ENCODE data around the gene AASDHPPT. TPM values are rescaled to one million over a fixed set of nuclear protein-coding genes. Genes with fewer than 3 reads are reported as not detected.

AASDHPPT gene
- total and polyA plus RNA-seq, 9 of the 15 experiments (the other 6 are each of a cell fraction or from before 2014, with no cell fraction given), result 48.7 to 115 (median 69.0) TPM

DNA sequence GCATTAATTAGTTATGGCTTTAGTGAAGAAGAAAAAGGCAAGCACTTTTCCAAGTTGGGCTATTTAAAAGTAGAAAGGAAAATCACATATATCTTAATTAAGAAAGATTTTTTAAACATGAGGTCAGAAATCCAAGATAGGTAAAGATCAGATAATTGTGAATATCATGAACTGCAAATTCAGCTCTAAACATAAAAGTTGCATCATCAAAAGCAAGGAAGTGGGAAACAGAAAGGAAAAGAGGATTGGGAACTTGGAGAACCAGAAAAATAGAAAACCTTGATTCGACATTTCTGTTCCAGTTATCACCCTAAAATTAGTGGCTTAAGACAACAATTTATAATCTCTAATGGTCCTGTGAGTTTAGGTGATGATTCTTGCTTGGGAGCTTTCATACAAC lies 17.8 kb upstream of the AASDHPPT start:
- no TSS peak for BruUV-seq (replicated peaks)
- Histone ChIP-seq H3K4me2 (ENCODE audit: insufficient read depth, low read length) (no peak overlapping the region), H3K9me1 (ENCODE audit: control insufficient read depth, insufficient read depth, low read length) (no peaks in the 10 kb centered on the region), H3K4me3 (no peak overlapping the region), H3K79me2 (ENCODE audit: control insufficient read depth, insufficient read depth, low read length) (no peaks in the 10 kb centered on the region), H2AFZ (ENCODE audit: low read depth, low read length) (no peak overlapping the region), H4K20me1 (replicated peaks; ENCODE audit: control insufficient read depth, insufficient read depth, low read length) (no peaks in the 10 kb centered on the region), H3K4me1 (replicated peaks in 1 of 2; ENCODE audit: control insufficient read depth in 2 of 2, insufficient read depth in 2 of 2, low read length in 2 of 2) (no peaks in the 10 kb centered on the region), H3K36me3 (ENCODE audit: control insufficient read depth, insufficient read depth, low read length) (no peaks in the 10 kb centered on the region), H3K27ac (ENCODE audit: extremely low read depth, low read depth, low read length) (no peak overlapping the region), H3K9me3 (replicated peaks; ENCODE audit: control insufficient read depth, insufficient read depth, low read depth, low read length) (no peaks in the 10 kb centered on the region), H3K9ac (ENCODE audit: insufficient read depth in 1 of 2, low read depth in 2 of 2, low read length in 2 of 2) (no peak overlapping the region), H3K27me3 (ENCODE audit: control insufficient read depth in 2 of 2, insufficient read depth in 2 of 2, low read length in 2 of 2) (no peaks in the 10 kb centered on the region)
- DNase-seq (ENCODE audit: extremely low read depth in 1 of 4, low spot score in 3 of 4), result no peak
- CTCF ChIA-PET (ENCODE audit: low intra/inter-chr PET ratio), result no interaction called here
- 19% methylated on average over 1 of the region's 1 CpG for WGBS (ENCODE audit: insufficient coverage, low coverage, missing lambda C conversion rate)
- FAIRE-seq, result peak; percentile 6
- in situ Hi-C loops (cut with MboI), result no loop called here
- ATAC-seq, result no peak
- TF ChIP-seq, protein P1, sequence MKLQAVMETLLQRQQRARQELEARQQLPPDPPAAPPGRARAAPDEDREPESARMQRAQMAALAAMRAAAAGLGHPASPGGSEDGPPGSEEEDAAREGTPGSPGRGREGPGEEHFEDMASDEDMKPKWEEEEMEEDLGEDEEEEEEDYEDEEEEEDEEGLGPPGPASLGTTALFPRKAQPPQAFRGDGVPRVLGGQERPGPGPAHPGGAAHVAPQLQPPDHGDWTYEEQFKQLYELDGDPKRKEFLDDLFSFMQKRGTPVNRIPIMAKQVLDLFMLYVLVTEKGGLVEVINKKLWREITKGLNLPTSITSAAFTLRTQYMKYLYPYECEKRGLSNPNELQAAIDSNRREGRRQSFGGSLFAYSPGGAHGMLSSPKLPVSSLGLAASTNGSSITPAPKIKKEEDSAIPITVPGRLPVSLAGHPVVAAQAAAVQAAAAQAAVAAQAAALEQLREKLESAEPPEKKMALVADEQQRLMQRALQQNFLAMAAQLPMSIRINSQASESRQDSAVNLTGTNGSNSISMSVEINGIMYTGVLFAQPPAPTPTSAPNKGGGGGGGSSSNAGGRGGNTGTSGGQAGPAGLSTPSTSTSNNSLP (IDR thresholded peaks at IDR 0.05; ENCODE audit: borderline replicate concordance, low read depth, low read length), result no peak
- TF ChIP-seq CEBPG (CRISPR knock-in tag; IDR thresholded peaks at IDR 0.05), result no peak
- peak; percentile 34 to 71; a peak in 2 of 4 replicates for TF ChIP-seq CEBPG (tag; conservative IDR thresholded peaks at IDR 0.05 in 1 of 2, IDR thresholded peaks at IDR 0.05 in 1 of 2)
- TF ChIP-seq, protein P2, sequence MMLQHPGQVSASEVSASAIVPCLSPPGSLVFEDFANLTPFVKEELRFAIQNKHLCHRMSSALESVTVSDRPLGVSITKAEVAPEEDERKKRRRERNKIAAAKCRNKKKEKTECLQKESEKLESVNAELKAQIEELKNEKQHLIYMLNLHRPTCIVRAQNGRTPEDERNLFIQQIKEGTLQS (IDR thresholded peaks at IDR 0.05), result peak; percentile 76
- TF ChIP-seq, protein P2 (CRISPR knock-in tag; conservative IDR thresholded peaks at IDR 0.05), result no peak
- intact Hi-C loops (cut with micrococcal nuclease), result no loop called here
- POLR2A ChIA-PET, result no interaction called here

All from K562 (cell line).